Mammary epithelial cell (primary cell): ENCODE data around the gene TBATA.

Source experiments
- CTCF ChIP-seq, 2 donors: IDR thresholded peaks in 1 of 2; conservative IDR thresholded peaks in 1 of 2; 2 replicates each; pipeline ENCODE4 v1.5.1; 2011 to 2012; ENCODE audit warnings: inconsistent platforms in 2 of 2, low read length in 2 of 2, mild to moderate bottlenecking in 2 of 2, control low read depth in 1 of 2, low read depth in 1 of 2; ENCODE audit not compliant: insufficient read depth in 1 of 2; ENCODE audit errors: extremely low read depth in 1 of 2
- EZH2 ChIP-seq: IDR thresholded peaks from 2 replicates; pipeline ENCODE4 v1.6.1; 2012; ENCODE audit warnings: low read length, inconsistent platforms, borderline replicate concordance

- TF ChIP-seq EZH2: no peak
- no peak for TF ChIP-seq CTCF (conservative IDR thresholded peaks at IDR 0.05 in 1 of 2, IDR thresholded peaks at IDR 0.05 in 1 of 2; ENCODE audit: extremely low read depth in 1 of 2, insufficient read depth in 1 of 2, low read depth in 1 of 2, low read length in 2 of 2)
These were observed 52.6 kb downstream of the TBATA start for GRCh38 chr10:70732569-70732968.
